ENCODE data around the gene TESK2. TPM values are rescaled to one million over a fixed set of nuclear protein-coding genes. Genes with fewer than 3 reads are reported as not detected.

The TESK2 gene
- total RNA-seq, 3 donors from 2014 or later (not counting 1 experiment from before 2014, with no cell fraction given) = 5.1 to 7.4 (median 6.0) TPM

DNA sequence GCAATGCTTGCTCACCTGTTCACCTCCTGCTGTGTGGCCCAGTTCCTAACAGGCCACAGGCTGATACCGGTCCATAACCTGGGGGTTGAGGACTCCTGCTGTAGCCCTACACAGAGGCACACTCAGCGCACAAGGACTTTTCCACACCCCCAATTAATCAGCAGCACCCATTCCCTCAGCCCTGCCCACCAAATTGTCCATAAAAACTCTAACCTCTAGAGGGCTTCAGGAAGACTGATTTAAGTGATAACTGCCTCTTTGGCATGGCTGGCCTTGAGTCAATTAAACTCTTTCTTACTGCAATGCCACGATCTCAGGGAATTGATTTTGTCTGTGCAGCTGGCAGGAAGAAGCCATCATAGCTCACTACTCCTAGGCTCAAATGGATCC lies 79.5 kb downstream of the TESK2 start:
- intact Hi-C loops (cut with micrococcal nuclease) = no loop called here
- WGBS (ENCODE audit: insufficient coverage) = 60% methylated on average over 3 of the region's 3 CpGs
- no peak overlapping the region for H3K27ac ChIP-seq (ENCODE audit: low read length)

GRCh38 chr1:45410850-45411509 lies 80.0 kb downstream of the TESK2 start:
- H3K36me3 Mint-ChIP-seq = no peaks in the 10 kb centered on the region
- Histone ChIP-seq H3K4me1 (ENCODE audit: control insufficient read depth, insufficient read depth, low read length) (no peaks in the 10 kb centered on the region), H3K9me3 (ENCODE audit: control insufficient read depth, insufficient read depth, low read length) (no peaks in the 10 kb centered on the region), H3K4me3 (ENCODE audit: low read length) (no peak overlapping the region), H3K27me3 (ENCODE audit: control insufficient read depth, insufficient read depth, low read length) (no peaks in the 10 kb centered on the region), H3K27ac (ENCODE audit: low read length) (no peak overlapping the region), H3K36me3 (ENCODE audit: control insufficient read depth, insufficient read depth, low read length) (no peaks in the 10 kb centered on the region)
- 81% methylated on average over 6 of the region's 6 CpGs for WGBS (ENCODE audit: insufficient coverage)
- no peaks in the 10 kb centered on the region for H3K9me3 Mint-ChIP-seq
- intact Hi-C loops (cut with micrococcal nuclease) = no loop called here
- H3K27ac Mint-ChIP-seq = no peak overlapping the region
- ATAC-seq = no peak
- DNase-seq = no peak
- H3K4me3 Mint-ChIP-seq = no peak overlapping the region
- peaks cover 0 to 5% of the 10 kb centered on the region in 2 donors for H3K4me1 Mint-ChIP-seq
- TF ChIP-seq, protein P1, sequence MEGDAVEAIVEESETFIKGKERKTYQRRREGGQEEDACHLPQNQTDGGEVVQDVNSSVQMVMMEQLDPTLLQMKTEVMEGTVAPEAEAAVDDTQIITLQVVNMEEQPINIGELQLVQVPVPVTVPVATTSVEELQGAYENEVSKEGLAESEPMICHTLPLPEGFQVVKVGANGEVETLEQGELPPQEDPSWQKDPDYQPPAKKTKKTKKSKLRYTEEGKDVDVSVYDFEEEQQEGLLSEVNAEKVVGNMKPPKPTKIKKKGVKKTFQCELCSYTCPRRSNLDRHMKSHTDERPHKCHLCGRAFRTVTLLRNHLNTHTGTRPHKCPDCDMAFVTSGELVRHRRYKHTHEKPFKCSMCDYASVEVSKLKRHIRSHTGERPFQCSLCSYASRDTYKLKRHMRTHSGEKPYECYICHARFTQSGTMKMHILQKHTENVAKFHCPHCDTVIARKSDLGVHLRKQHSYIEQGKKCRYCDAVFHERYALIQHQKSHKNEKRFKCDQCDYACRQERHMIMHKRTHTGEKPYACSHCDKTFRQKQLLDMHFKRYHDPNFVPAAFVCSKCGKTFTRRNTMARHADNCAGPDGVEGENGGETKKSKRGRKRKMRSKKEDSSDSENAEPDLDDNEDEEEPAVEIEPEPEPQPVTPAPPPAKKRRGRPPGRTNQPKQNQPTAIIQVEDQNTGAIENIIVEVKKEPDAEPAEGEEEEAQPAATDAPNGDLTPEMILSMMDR (IDR thresholded peaks at IDR 0.05) = no peak
- no peaks in the 10 kb centered on the region for H3K27me3 Mint-ChIP-seq (ENCODE audit: low read depth in 2 of 2)

More for the DNA sequence above, 79.5 kb downstream of the TESK2 start:
- ATAC-seq (no peak), DNase-seq (no peak)
- no peak overlapping the region for H3K4me3 ChIP-seq (ENCODE audit: low read length)
- no peaks in the 10 kb centered on the region for H3K27me3 Mint-ChIP-seq (ENCODE audit: low read depth in 2 of 2)
- H3K36me3 ChIP-seq (ENCODE audit: control insufficient read depth, insufficient read depth, low read length) = no peaks in the 10 kb centered on the region
- H3K9me3 ChIP-seq (ENCODE audit: control insufficient read depth, insufficient read depth, low read length) = no peaks in the 10 kb centered on the region
- no peak overlapping the region for H3K27ac Mint-ChIP-seq
- peaks cover 0 to 5% of the 10 kb centered on the region in 2 donors for H3K4me1 Mint-ChIP-seq
- TF ChIP-seq, protein P1 (IDR thresholded peaks at IDR 0.05) = no peak
- no peak overlapping the region for H3K4me3 Mint-ChIP-seq
- H3K4me1 ChIP-seq (ENCODE audit: control insufficient read depth, insufficient read depth, low read length) = no peaks in the 10 kb centered on the region
- H3K9me3 Mint-ChIP-seq = no peaks in the 10 kb centered on the region
- H3K36me3 Mint-ChIP-seq = no peaks in the 10 kb centered on the region
- H3K27me3 ChIP-seq (ENCODE audit: control insufficient read depth, insufficient read depth, low read length) = no peaks in the 10 kb centered on the region

GRCh38 chr1:45409276-45409675 lies 81.7 kb downstream of the TESK2 start:
- intact Hi-C loops (cut with micrococcal nuclease) = no loop called here
- DNase-seq (no peak), ATAC-seq (no peak)
- Histone ChIP-seq H3K27ac (ENCODE audit: low read length) (no peak overlapping the region), H3K9me3 (ENCODE audit: control insufficient read depth, insufficient read depth, low read length) (no peaks in the 10 kb centered on the region), H3K4me1 (ENCODE audit: control insufficient read depth, insufficient read depth, low read length) (no peaks in the 10 kb centered on the region), H3K36me3 (ENCODE audit: control insufficient read depth, insufficient read depth, low read length) (no peaks in the 10 kb centered on the region), H3K4me3 (ENCODE audit: low read length) (no peak overlapping the region), H3K27me3 (ENCODE audit: control insufficient read depth, insufficient read depth, low read length) (no peaks in the 10 kb centered on the region)
- Mint-ChIP-seq H3K4me3 (no peak overlapping the region), H3K9me3 (no peaks in the 10 kb centered on the region), H3K36me3 (no peaks in the 10 kb centered on the region), H3K4me1 (peaks cover 0 to 5% of the 10 kb centered on the region in 2 donors), H3K27me3 (ENCODE audit: low read depth in 2 of 2) (no peaks in the 10 kb centered on the region), H3K27ac (peak overlapping the region in 1 of 2 donors; percentile 1)
- 19% methylated on average over 1 of the region's 1 CpG for WGBS (ENCODE audit: insufficient coverage)
- TF ChIP-seq, protein P1 (IDR thresholded peaks at IDR 0.05) = no peak
